Measurements from ENCODE around the gene DTD2. TPM values are rescaled to one million over a fixed set of nuclear protein-coding genes. Genes with fewer than 3 reads are reported as not detected.

The DTD2 gene
- total and polyA plus RNA-seq, 9 of the 15 experiments (the other 6 are each of a cell fraction or from before 2014, with no cell fraction given) = 3.8 to 24.1 (median 15.2) TPM

- 3% methylated on average over 3 of the region's 3 CpGs for WGBS (ENCODE audit: insufficient coverage, low coverage, missing lambda C conversion rate)
- peaks cover 0 to 5% of the 10 kb centered on the region in 2 experiments; a peak in 2 of 5 replicates for H3K27me3 ChIP-seq (ENCODE audit: control insufficient read depth in 2 of 2, insufficient read depth in 2 of 2, low read length in 2 of 2)
- no peak overlapping the region for H3K4me3 ChIP-seq
- H3K79me2 ChIP-seq (ENCODE audit: control insufficient read depth, insufficient read depth, low read length) = no peaks in the 10 kb centered on the region
- H3K27ac ChIP-seq (ENCODE audit: extremely low read depth, low read depth, low read length) = no peak overlapping the region
- H3K9ac ChIP-seq (ENCODE audit: insufficient read depth in 1 of 2, low read depth in 2 of 2, low read length in 2 of 2) = no peak overlapping the region
- BruUV-seq (replicated peaks) = no TSS peak
- H2AFZ ChIP-seq (ENCODE audit: low read depth, low read length) = no peak overlapping the region
- no peaks in the 10 kb centered on the region for H3K4me1 ChIP-seq (replicated peaks in 1 of 2; ENCODE audit: control insufficient read depth in 2 of 2, insufficient read depth in 2 of 2, low read length in 2 of 2)
- no peaks in the 10 kb centered on the region for H3K36me3 ChIP-seq (ENCODE audit: control insufficient read depth, insufficient read depth, low read length)
- FAIRE-seq = no peak
- TF ChIP-seq HMGXB4 (CRISPR knock-in tag; IDR thresholded peaks at IDR 0.05) (no peak), FOXJ3 (CRISPR knock-in tag; IDR thresholded peaks at IDR 0.05) (no peak), FOXJ2 (tag; IDR thresholded peaks at IDR 0.05) (no peak), ILF3 (IDR thresholded peaks at IDR 0.05; ENCODE audit: borderline replicate concordance) (no peak), CHD1 (IDR thresholded peaks at IDR 0.05; ENCODE audit: low read length) (no peak), L3MBTL2 (IDR thresholded peaks at IDR 0.05) (no peak), PHF20 (IDR thresholded peaks at IDR 0.05; ENCODE audit: partially characterized antibody) (no peak), POLR2AphosphoS2 (IDR thresholded peaks at IDR 0.05; ENCODE audit: low read length) (no peak), BRD9 (IDR thresholded peaks at IDR 0.05; ENCODE audit: low read depth, partially characterized antibody) (no peak), PREB (CRISPR knock-in tag; IDR thresholded peaks at IDR 0.05) (no peak), SRSF7 (optimal IDR thresholded peaks at IDR 0.05; ENCODE audit: low read depth, low read length) (no peak), SRSF1 (IDR thresholded peaks at IDR 0.05; ENCODE audit: low read depth, low read length) (no peak), ZNF395 (CRISPR knock-in tag; IDR thresholded peaks at IDR 0.05) (no peak), ZNF830 (CRISPR knock-in tag; IDR thresholded peaks at IDR 0.05) (no peak), GATAD2A (IDR thresholded peaks at IDR 0.05) (no peak), CBX3 (IDR thresholded peaks at IDR 0.05; ENCODE audit: borderline replicate concordance in 1 of 2, low read length in 2 of 2) (no peak), ZSCAN29 (IDR thresholded peaks at IDR 0.05) (no peak), GTF2B (IDR thresholded peaks at IDR 0.05; ENCODE audit: extremely low read depth, insufficient read length) (no peak), RUNX1 (IDR thresholded peaks at IDR 0.05; ENCODE audit: low read depth) (no peak)
- H4K20me1 ChIP-seq (replicated peaks; ENCODE audit: control insufficient read depth, insufficient read depth, low read length) = no peaks in the 10 kb centered on the region
- no peak for DNase-seq (ENCODE audit: extremely low read depth in 1 of 4, low spot score in 3 of 4)
- H3K9me1 ChIP-seq (ENCODE audit: control insufficient read depth, insufficient read depth, low read length) = no peaks in the 10 kb centered on the region
- H3K9me3 ChIP-seq (replicated peaks; ENCODE audit: control insufficient read depth, insufficient read depth, low read depth, low read length) = no peaks in the 10 kb centered on the region
- intact Hi-C loops (cut with micrococcal nuclease) = no loop called here
- in situ Hi-C loops (cut with MboI) = no loop called here
- no peak overlapping the region for H3K4me2 ChIP-seq (ENCODE audit: insufficient read depth, low read length)
- no peak for ATAC-seq
- CTCF ChIA-PET (ENCODE audit: low intra/inter-chr PET ratio) = no interaction called here
- POLR2A ChIA-PET = interaction anchor here (0.7 to 1.7 kb wide), 2 partner anchors 59 to 164 kb away, joined by 3 to 4 read pairs; partner anchors contain the start of gene HEATR5A
These were observed 21.7 kb upstream of the DTD2 start for GRCh38 chr14:31479027-31479426.
